Activated CD4-positive, CD25-positive, alpha-beta regulatory T cell treated with anti-CD3 and anti-CD28 coated beads, Interleukin-2, amount 50 U/mL, for 16 hours (primary cell): ENCODE measurements around the gene SCAMP4.

Source experiments
- DNase-seq: peaks from one replicate; pipeline ENCODE4 v3.0.0-alpha.2; 2020; ENCODE audit warnings: low read depth, low spot score

Gene SCAMP4

GRCh38 chr19:1956122-1956494 is 50.9 kb downstream of the SCAMP4 start:
- DNase-seq: no peak

- DNase-seq: no peak
Observed at GRCh38 chr19:1956868-1957492, 51.8 kb downstream of the SCAMP4 start.

GRCh38 chr19:1957562-1958248 is 52.5 kb downstream of the SCAMP4 start:
- no peak for DNase-seq

- no peak for DNase-seq
Observed at GRCh38 chr19:1959928-1960589, 54.9 kb downstream of the SCAMP4 start.

- no peak for DNase-seq
Observed at GRCh38 chr19:1961000-1961883, 56.0 kb downstream of the SCAMP4 start.

GRCh38 chr19:1962674-1963073 is 57.5 kb downstream of the SCAMP4 start:
- no peak for DNase-seq

- DNase-seq: no peak
Observed at GRCh38 chr19:1967087-1967608, 61.9 kb downstream of the SCAMP4 start.

- DNase-seq: no peak
Observed at GRCh38 chr19:1968279-1969175, 63.3 kb downstream of the SCAMP4 start.

GRCh38 chr19:1969176-1970002 is 64.2 kb downstream of the SCAMP4 start:
- no peak for DNase-seq

- no peak for DNase-seq
Observed at GRCh38 chr19:1970003-1970805, 65.0 kb downstream of the SCAMP4 start.

- DNase-seq: no peak
Observed at GRCh38 chr19:1970806-1971502, 65.8 kb downstream of the SCAMP4 start.

GRCh38 chr19:1974381-1975161 is 69.4 kb downstream of the SCAMP4 start:
- DNase-seq: no peak

- no peak for DNase-seq
Observed at GRCh38 chr19:1975162-1975480, 69.9 kb downstream of the SCAMP4 start.
